Right ventricle myocardium superior (tissue), 1 donor: ENCODE data around the gene RASSF5. TPM values are rescaled to one million over a fixed set of nuclear protein-coding genes. Genes with fewer than 3 reads are reported as not detected.
"Not testable (repeated sequence)": the region's sequence is repeated elsewhere in the genome, so short reads cannot be mapped to it uniquely, and the experiment has no call there.

ENCODE experiments used
- ATAC-seq: fragments of 200-7000 bp; cut with Tn5 transposase; one replicate; pipeline ENCODE4 v1.9.1; 2020; ENCODE audit warnings: mild to moderate bottlenecking; ENCODE audit not compliant: poor library complexity
- DNase-seq: peaks from one replicate; pipeline ENCODE4 v3.0.0-alpha.2; 2020
- intact Hi-C: fragments of 100-400 bp; cut with DNase I; formaldehyde crosslinking; loops from one replicate; pipeline ENCODE4 v1.11.2; 2022
- total RNA-seq: library from RNA; stranded (reverse); fragmentation: NEBNext Ultra II Directional; extraction: Animal tissue kit (Norgen Biotek cat#: 25700); gene quantifications from one replicate; pipeline ENCODE4 v1.2.1, GENCODE V29; 2021
- donor health status: DM: no; HTN: yes; CAD: no; lungs with severe emphysema.

Gene RASSF5
- total RNA-seq, 1 donor from 2014 or later: 3.9 TPM

- ATAC-seq (peak; percentile 75), DNase-seq (no peak)
These were observed 68.0 kb downstream of the RASSF5 start for GRCh38 chr1:206575165-206575893.

DNA sequence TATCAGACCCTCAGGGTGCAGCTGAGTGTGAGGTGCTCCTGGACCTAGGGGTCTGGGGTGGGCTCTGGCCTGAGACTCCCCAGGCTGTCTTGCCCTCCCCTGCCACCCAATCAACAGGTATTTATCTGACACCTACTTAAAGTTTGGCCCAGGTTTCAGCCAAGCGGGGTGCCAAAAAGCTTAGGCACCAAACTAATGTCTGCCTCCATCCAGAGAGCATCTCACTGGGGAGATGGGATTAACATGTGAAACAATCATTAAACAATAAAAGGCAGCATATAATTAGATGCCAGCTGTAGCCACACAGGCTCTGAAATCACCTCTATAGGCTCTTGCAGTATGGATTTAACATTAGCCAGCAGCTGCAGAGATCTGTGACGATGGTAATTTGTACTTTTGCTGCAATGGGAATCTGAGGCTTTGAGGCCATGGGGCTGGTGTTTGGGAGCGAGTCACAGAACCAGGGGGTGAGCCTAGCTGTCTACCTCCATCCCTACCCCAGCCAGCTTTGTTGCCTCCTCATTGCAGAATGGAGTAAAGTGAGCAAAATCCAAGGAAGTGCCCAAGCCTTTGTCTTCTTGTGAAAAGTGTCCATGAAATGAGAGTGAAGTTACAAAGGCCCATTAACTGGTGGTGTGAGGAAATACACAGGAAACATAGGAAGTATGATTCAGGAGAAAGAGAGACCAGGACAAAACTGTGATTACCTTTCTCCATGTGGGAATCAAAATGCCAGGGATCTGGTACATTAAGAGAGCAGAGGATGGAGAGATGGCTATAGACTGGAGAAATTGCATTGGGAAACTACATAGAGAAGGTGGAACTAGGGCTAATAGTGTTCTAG is 68.8 kb downstream of the RASSF5 start:
- intact Hi-C loops: no loop called here
- no peak for DNase-seq
- no peak for ATAC-seq

More at GRCh38 chr1:206575165-206575893, 68.0 kb downstream of the RASSF5 start:
- intact Hi-C loops: no loop called here

DNA sequence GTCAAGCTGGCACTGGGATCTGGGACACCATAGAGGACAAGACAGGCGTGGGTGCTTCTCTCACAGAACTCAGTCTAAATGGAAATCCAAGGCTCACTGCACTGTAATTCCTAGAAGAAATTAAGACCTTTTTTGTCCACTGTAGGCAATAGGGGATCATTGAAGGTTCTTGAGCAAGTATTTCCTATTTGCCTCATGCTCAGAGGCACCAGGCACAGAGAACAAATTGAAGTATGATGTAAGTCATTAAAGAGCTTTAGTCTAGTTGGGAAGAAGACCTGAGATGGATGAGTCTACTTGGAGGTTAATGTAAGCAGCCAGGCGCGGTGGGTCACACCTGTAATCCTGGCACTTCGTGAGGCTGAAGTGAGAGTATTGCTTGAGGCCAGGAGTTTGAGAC is 70.3 kb downstream of the RASSF5 start:
- no peak for DNase-seq
- ATAC-seq: no peak
- intact Hi-C loops: no loop called here

DNA sequence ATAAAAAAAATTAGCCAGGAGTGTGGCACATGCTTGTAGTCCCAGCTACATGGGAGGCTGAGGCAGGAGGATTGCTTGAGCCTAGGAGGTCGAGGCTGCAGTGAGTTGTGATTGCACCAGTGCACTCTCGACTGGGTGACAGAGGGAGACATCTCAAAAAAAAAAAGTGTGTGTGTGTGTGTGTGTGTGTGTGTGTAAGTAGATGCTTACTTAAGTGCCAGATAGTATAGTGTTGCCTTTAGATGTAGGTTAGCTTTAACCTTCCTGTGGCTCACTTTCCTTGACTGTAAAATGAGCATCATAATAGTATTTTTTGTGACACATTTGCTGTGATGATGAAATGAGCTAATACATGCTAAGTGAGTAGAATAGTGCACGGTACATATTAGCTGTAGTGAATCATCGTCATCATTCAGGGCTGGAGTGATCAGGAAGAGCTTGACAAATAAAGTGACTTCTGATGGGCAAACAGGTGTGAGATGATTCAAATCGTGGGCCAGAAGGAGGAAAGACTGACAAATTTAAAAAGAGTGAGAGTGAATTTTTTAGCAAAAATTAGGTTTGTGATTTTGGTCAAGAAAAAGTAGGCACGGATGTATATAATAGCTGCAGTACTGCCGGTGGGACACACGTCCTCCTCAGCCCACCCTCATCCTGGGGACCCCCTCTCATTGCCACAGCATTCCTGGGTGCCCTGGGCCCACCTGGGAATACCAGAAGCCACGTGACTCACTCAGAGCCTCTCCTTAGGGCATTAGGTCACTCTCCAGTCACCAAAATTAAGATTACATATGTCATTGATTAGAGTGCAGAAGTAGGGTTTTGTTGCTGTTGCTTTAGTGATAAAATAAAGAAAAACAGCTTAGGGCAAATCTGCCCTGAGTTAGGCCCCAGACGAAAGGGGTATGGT is 71.0 kb downstream of the RASSF5 start:
- ATAC-seq: no peak
- intact Hi-C loops: no loop called here
- DNase-seq: no peak

DNA sequence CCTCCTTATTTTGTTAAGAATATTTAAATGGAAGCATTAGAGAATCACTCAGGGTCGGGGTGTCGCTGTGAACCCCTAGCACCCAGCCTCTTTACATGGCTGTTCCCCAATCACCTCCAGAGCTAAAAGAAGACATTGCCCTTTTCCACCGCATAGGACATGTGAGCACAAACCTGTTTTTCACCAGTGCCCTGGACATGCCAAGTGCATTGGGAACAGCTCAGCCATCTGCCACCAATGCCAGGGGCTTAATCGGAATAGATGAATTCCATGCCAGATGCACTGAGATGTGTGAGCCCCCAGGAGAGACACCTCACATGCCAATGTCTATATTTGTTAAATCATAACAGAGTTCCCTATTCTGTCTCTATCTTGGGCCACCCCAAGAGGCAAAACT is 71.6 kb downstream of the RASSF5 start:
- intact Hi-C loops: no loop called here
- DNase-seq: no peak
- no peak for ATAC-seq

GRCh38 chr1:206579747-206580437 is 72.6 kb downstream of the RASSF5 start:
- intact Hi-C loops: no loop called here

DNA sequence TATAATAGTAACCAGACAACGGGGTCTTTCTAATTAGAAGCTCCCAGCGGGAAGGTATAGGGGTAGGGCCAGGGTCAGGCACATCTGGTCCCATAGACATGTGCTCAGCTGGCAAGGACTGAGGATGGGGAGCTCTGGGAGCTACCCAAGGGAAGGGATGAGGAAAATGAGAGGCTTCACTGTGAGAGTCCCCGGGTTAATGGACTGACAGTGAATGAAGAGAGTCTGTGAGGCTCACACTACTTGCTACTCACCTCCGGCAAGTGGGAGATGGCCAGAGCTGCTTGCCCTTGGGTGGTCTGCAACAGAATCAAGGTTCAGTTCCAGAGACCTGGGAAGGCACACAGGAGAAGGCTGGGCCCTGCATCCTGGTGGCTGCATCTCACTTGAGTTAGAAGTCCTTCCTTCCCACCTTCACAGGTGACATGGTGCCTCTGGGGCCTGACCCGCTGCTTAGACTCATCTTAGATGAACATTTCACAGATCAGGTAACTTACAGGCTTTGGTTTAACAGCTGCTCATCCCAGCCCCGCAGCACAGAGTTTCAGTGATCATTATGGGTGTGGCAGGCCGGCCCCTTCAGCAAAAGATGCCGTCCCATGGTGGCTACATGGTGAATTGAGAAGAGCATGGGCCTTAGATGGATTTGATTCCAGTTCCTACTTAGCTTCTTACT is 73.2 kb downstream of the RASSF5 start:
- no peak for DNase-seq
- ATAC-seq: no peak
- intact Hi-C loops: no loop called here

More at GRCh38 chr1:206579747-206580437, 72.6 kb downstream of the RASSF5 start:
- ATAC-seq (peak; percentile 60), DNase-seq (peak; percentile 86)

DNA sequence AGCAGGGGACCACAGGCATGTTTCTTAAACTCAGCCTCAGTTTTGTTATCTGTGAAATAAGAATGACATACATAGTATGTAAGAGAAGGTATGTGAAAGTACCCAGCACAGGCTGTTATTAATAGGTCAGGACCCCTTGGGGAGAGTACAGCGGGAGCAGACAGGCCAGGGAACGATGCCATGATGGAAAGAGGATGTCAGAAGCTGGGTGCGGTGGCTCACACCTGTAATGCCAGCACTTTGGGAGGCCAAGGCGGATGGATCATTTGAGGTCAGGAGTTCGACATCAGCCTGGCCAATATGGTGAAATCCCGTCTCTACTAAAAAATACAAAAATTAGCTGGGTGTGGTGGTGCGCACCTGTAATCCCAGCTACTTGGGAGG is 73.8 kb downstream of the RASSF5 start:
- intact Hi-C loops, ATAC-seq, DNase-seq: not testable (repeated sequence)

DNA sequence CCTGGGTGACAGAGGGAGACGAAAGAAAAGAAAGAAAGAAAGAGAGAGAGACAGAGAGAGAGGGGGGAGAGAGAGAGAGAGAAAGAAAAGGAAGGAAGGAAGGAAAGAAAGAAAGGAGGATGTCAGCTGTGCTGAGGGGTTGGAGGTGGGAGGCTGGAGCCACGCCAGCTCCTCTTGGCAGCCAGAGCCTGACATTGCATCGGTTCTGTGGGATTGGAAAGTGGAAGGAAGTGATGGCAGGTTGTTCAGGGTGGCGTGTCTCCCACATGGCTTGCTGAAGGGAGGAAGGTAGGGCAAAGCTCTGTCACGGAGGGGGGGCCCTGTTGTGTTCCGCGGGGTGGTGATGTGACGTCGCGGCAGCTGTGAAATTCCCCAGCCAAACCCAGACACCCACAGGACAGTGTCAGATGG is 74.2 kb downstream of the RASSF5 start:
- intact Hi-C loops: no loop called here
- DNase-seq (peak; percentile 55), ATAC-seq (no peak)

DNA sequence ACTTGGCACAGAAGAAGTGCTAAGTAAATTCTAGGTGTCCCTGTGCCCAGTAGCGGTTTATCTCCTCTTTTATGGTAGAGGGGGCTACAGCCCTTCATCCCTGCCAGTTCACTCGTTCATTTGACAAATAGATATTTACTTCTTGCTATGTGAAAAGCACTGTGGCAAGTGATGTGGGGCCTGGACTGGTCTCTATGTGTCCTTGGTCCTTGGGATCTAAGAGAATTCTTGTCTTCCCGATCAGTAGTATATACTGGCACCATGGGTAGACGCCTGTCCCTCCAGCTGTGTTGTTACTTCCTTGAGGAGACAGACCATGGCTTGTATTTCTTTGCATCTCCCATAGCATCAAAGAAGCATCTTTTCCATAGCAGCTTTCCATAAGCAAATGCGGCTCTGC is 75.2 kb downstream of the RASSF5 start:
- ATAC-seq (no peak), DNase-seq (no peak)
- intact Hi-C loops: loop anchor here (2.0 kb wide), 2 partner anchors 38 to 92 kb away; no protein-coding TSS in a partner anchor

DNA sequence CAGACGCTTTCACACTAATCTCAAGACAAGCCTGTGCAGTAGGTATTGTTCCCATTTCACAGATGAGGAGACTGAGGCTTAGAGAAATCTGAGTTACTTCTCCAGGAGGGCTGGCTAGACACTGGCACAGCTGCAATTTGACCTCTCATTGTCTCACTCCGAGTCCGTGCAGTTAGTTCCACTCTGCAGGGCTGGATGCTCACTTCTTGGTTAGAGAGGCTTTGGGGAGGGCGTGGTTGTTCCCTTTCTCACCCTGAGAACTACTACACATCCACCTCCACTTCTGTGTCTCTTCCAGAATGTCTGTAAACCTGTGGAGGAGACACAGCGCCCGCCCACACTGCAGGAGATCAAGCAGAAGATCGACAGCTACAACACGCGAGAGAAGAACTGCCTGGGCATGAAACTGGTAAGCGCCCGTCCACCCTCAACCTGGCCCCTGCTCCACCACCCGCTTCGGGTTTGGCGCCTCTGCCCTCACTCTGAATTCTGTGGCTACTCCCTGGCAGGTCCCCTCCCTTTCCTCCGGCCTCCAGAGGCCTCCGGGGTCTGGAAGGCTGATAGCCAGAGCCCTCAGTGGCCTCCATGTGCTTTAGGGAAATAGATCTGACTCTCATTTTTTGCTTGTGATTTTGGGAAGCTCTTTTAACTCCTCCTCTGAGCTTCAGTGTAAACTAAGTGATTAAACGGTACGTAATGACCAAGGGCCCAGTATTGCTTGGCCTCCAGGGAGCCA is 75.8 kb downstream of the RASSF5 start:
- ATAC-seq: no peak

GRCh38 chr1:206583707-206584648 is 76.6 kb downstream of the RASSF5 start:
- ATAC-seq (peak; percentile 62), DNase-seq (peak; percentile 84)
- intact Hi-C loops: loop anchor here (2.0 kb wide), 2 partner anchors 39 to 93 kb away; no protein-coding TSS in a partner anchor

More for the DNA sequence above, 75.8 kb downstream of the RASSF5 start:
- DNase-seq: no peak
- intact Hi-C loops: loop anchor here (2.0 kb wide), 2 partner anchors 38 to 92 kb away; no protein-coding TSS in a partner anchor

GRCh38 chr1:206584683-206585082 is 77.4 kb downstream of the RASSF5 start:
- ATAC-seq (no peak), DNase-seq (no peak)
- intact Hi-C loops: no loop called here

- ATAC-seq (no peak), DNase-seq (no peak)
- intact Hi-C loops: no loop called here
These were observed 79.4 kb downstream of the RASSF5 start for GRCh38 chr1:206586501-206587445.

GRCh38 chr1:206587904-206588303 is 80.6 kb downstream of the RASSF5 start:
- ATAC-seq (no peak), DNase-seq (no peak)
- intact Hi-C loops: no loop called here
